Mesothelial cell of epicardium (in vitro differentiated cells): ENCODE measurements around the gene F3. TPM values are rescaled to one million over a fixed set of nuclear protein-coding genes. Genes with fewer than 3 reads are reported as not detected.
A peak's percentile ranks its signal among the peaks of the same experiment; 100 is the strongest.

Experiments
- DNase-seq, 2 experiments: peaks; one replicate each; pipeline ENCODE4 v3.0.0; 2021; ENCODE audit warnings: low spot score in 2 of 2; ENCODE audit not compliant: unreplicated experiment in 2 of 2
- H3K27ac Mint-ChIP-seq: 2 replicates; pipeline ENCODE4 v1.8.0; 2021; ENCODE audit warnings: mixed read lengths
- H3K27me3 Mint-ChIP-seq: 2 replicates; pipeline ENCODE4 v1.8.0; 2021; ENCODE audit warnings: low read depth, mixed read lengths
- H3K36me3 Mint-ChIP-seq: 2 replicates; pipeline ENCODE4 v1.8.0; 2021; ENCODE audit warnings: mixed read lengths
- H3K4me1 Mint-ChIP-seq: 2 replicates; pipeline ENCODE4 v1.8.0; 2021; ENCODE audit warnings: mixed read lengths
- H3K4me3 Mint-ChIP-seq: 2 replicates; pipeline ENCODE4 v1.8.0; 2021; ENCODE audit warnings: mild to moderate bottlenecking, moderate library complexity, mixed read lengths
- H3K9me3 Mint-ChIP-seq: 2 replicates; pipeline ENCODE4 v1.8.0; 2021; ENCODE audit warnings: mixed read lengths
- CTCF ChIP-seq: fragments of 200-600 bp; sonication (generic); IDR thresholded peaks from one replicate; pipeline ENCODE4 v1.5.0; 2021; ENCODE audit warnings: antibody characterized with exemption; ENCODE audit not compliant: unreplicated experiment
- total RNA-seq: library from RNA; stranded (reverse); gene quantifications from 3 replicates; pipeline ENCODE4 v1.2.1, GENCODE V29; 2021

F3 gene
- 23.9 to 28.8 TPM (median 25.2 TPM) in 3 replicates for total RNA-seq

- DNase-seq, result peak; percentile 72 to 84
- Mint-ChIP-seq H3K4me3 (peak within 1 kb of the TSS; percentile 92), H3K4me1 (peaks cover 69% of the 10 kb centered on the region), H3K27me3 (no peaks in the 10 kb centered on the region), H3K36me3 (peaks cover 4% of the 10 kb centered on the region), H3K9me3 (no peaks in the 10 kb centered on the region), H3K27ac (peak within 1 kb of the TSS; percentile 98)
- TF ChIP-seq CTCF, result no peak
Measured at GRCh38 chr1:94541246-94542087, at the start of gene F3. F3 (minus strand) TSS chr1:94541759; CDS start chr1:94541636, 123 bp downstream.

GRCh38 chr1:94590203-94591137, 48.9 kb upstream of the F3 start:
- H3K36me3 Mint-ChIP-seq, result no peaks in the 10 kb centered on the region
- DNase-seq, result no peak
- H3K4me3 Mint-ChIP-seq, result no peak overlapping the region
- no peaks in the 10 kb centered on the region for H3K27me3 Mint-ChIP-seq
- TF ChIP-seq CTCF, result no peak
- no peaks in the 10 kb centered on the region for H3K9me3 Mint-ChIP-seq
- peak overlapping the region; percentile 79 for H3K27ac Mint-ChIP-seq
- peaks cover 56% of the 10 kb centered on the region for H3K4me1 Mint-ChIP-seq

- Mint-ChIP-seq H3K4me1 (peaks cover 56% of the 10 kb centered on the region), H3K9me3 (no peaks in the 10 kb centered on the region), H3K4me3 (no peak overlapping the region), H3K27me3 (no peaks in the 10 kb centered on the region), H3K27ac (no peak overlapping the region), H3K36me3 (no peaks in the 10 kb centered on the region)
- DNase-seq, result no peak
- no peak for TF ChIP-seq CTCF
Measured at GRCh38 chr1:94589728-94590127, 48.2 kb upstream of the F3 start.

- no peak overlapping the region for H3K4me3 Mint-ChIP-seq
- no peaks in the 10 kb centered on the region for H3K27me3 Mint-ChIP-seq
Measured at GRCh38 chr1:94582565-94582964, 41.0 kb upstream of the F3 start.

More at GRCh38 chr1:94582565-94582964, 41.0 kb upstream of the F3 start:
- no peak for DNase-seq
- Mint-ChIP-seq H3K36me3 (peaks cover 30% of the 10 kb centered on the region), H3K27ac (peak overlapping the region; percentile 15), H3K4me1 (peaks cover 34% of the 10 kb centered on the region), H3K9me3 (peaks cover 32% of the 10 kb centered on the region)
- TF ChIP-seq CTCF, result no peak
